ENCODE results near the gene HTR6.

HTR6 gene

DNA sequence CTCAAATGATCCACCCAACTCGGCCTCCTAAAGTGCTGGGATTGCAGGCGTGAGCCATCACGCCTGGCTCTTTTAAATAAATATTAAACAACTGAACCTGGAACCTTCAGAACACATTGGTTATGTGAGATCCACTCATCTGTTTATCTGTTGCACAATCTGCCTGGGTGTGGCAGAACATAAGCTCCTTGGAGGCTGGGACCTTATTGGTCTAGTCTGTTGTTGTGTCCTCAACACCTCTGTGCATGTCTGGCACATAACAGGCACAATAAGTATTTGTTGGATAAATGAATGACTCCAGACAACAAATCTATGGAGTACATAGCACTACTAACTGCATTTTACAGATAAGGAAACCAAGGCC lies 24.7 kb upstream of the HTR6 start:
- no peak for DNase-seq

GRCh38 chr1:19640363-19641316 lies 24.0 kb upstream of the HTR6 start:
- no peak for DNase-seq

GRCh38 chr1:19643121-19643520 lies 21.6 kb upstream of the HTR6 start:
- no peak for DNase-seq

DNA sequence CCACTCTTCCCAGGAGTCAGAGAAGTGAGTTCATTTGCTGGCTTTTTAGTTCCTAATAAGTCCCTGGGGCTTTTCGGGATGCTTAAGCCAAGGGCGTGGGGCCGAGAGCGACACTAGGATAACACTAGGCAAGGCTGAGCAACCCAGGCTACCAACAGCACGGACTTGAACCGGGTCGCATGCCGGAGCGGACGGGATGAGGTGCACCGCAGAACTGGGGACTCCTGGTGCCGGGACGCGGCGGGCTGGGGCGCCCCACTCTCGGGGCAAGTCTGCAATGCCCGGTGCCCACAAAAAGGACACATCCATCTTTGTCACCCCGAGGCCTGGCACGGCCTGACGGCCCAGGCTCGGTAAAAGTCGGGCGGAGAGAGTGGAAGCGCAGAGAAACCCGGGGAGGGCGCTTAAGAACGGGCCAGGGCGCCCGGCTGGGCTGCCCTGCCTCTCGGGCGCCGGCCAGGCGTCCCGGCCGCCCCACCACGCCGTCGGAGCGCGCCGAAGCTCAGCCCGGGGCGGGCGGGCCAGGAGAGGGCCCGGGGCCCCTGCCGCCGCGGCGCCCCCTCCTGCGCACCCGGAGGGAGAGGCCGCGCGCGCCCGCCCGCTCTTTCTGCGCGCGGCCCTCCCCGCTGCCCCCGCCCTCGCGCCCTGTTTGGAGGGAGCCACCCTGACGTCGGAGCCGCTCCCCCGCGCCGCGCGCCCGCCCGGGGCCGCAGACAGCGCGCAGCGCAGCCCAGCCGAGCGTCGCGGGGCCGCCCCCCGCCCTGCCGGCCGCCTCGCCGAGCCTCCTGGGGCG lies 20.9 kb upstream of the HTR6 start, which contains the start of gene NBL1:
Gene NBL1, plus strand, starts transcription at position 710 of the 793 bp plus-strand sequence. CDS start 10,720 bp downstream, outside the sequence.
- DNase-seq, result no peak

GRCh38 chr1:19644395-19644680 lies 20.3 kb upstream of the HTR6 start:
- no peak for DNase-seq

DNA sequence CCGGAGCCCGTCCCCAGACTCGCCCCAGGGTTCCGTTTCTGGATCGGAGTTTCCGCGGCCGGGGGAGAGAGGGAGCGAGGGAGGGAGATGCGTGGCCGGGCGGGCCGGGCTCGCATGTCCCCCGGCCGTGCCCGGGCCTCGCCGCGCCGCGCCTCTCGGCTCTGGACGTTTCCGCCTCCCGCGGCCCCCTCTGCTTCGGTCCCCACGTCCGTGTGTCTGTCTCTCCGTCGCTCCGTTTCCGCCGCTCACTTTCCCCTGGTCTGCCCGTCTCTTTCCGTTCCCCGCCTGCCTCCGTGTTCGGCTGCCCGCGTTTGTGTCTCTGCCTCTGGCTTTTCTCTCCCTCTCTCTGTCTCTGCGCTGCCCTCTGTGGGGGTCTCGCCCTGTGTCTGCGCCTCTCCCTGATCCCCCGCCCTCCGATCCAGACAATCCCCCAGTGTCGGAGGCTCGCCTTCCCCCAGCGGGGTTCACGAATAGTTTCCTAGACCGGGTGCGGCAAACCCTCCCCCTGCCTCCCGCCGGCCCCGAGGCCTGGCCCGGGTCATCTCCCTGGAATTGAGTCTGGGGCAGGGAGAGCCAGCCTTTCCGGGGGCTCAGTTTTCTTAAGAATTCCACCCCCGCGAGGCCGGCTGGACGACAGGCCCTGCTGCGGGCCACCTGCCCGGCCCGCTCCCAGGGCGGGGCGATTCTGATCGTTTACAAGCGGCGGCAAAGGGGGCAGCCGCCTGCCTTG lies 19.8 kb upstream of the HTR6 start:
- DNase-seq, result no peak

DNA sequence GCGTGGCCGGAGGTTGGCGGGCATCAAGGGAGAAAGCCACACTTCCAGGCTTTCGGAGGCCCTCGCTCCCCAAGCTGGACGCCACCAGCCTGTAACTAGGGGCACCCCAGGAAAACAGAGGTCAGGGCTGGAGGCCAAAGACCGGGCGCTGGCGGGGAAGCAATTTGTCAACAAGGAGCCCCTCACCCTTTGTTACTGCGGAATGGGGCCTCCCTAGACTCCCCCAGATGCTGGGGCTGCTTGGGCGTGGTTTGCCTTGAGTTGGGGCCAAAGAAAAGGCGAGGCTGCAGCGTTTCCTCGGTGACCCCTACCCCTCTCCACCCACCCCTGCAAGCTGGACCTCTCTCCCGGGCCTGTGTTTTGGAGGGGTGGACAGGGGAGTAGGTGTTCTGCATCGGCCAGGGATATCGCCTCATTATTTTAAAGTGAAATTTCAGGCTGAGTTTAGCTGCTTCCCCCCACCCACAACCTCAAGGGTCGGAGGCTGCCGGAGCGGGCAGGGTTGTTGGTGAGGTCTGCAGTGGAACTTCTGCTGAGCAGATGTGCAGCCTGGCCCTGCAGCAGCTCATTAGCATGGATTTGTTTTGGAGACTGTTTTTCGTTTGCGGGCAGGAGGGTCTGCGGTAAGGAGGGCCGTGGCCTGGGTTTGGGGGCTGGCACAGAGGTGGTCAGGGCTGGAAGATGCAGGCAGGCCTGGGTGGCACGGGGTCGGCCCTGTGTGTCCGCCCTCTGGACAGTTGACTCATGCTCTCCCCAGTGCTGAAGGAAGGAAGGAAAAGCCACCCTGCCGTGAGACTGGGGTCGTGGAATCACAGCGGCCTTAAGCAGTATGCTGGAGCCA lies 19.0 kb upstream of the HTR6 start:
- DNase-seq, result no peak

GRCh38 chr1:19646377-19647319 lies 18.0 kb upstream of the HTR6 start:
- no peak for DNase-seq

DNA sequence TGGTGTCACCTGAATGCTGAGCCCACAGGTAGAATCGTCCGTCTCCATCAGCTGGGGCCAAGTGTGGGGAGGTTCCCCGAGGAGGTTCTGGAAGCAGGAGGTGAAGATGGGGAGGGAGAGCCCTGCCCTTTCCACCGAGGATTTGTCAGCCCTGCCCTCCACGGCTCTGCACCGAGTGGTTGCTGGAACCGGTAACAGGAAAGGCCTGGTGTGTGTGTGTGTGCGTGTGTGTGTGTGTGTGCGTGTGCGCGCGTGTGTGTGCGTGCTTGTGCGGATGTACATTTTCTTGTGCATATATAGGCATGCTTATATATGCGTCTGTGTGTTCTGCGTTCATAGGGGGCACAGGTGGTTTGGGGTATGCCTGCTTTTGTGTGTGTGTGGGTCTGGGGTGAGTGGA lies 17.0 kb upstream of the HTR6 start:
- no peak for DNase-seq

- no peak for DNase-seq
Measured at GRCh38 chr1:19648239-19648638, 16.4 kb upstream of the HTR6 start.

GRCh38 chr1:19648689-19649088 lies 16.0 kb upstream of the HTR6 start:
- DNase-seq, result no peak

- DNase-seq, result no peak
Measured at GRCh38 chr1:19650416-19651140, 14.1 kb upstream of the HTR6 start.

DNA sequence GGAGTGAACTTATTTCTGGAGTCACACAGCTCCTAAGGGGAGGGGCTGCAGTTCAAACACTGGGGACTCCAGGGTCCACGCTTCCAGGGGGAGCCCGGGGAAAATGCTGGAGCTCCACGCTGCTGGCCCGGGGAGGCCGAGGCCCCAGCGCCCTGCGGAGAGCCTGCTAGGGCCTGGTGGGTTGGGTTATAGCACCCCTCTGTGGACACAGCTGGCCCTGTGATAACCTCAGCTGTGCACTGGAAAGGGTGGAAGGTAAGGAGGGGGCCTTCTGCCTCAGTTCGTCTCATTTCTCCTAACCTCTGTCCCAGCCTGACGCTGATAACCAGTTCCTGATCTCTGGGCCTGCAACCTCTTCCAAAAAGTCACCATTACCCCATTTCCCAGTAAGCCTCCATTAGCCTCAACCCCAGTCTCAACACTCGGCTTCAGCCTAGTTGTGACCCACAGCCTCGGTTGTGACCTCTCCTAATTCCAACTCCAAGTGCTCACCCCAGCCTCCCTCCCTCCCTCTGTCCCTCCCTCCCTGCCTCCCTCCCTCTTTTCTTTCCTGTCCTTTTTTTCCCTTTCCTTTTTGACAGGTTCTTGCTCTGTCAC lies 13.4 kb upstream of the HTR6 start:
- no peak for DNase-seq

DNA sequence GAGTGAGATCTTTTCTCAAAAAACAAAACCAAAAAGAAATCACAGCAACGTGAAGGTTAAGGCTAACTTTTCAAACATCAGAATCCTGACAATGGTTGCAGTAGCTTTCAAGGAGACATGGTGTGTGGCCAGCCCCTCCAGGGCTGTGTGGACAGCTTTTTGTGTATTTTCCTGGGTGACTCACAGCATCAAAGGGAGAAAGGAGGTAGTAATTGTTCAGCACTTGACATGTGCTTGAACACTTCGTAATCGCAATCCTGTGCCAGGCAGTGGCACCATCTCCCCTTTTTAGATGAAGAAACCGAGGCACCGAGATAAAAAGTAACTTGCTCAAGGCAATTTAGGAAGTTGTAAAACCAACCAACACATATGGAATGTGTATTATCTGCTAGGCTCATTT lies 10.3 kb upstream of the HTR6 start:
- DNase-seq, result no peak

GRCh38 chr1:19654886-19655717 lies 9.6 kb upstream of the HTR6 start:
- DNase-seq, result no peak

DNA sequence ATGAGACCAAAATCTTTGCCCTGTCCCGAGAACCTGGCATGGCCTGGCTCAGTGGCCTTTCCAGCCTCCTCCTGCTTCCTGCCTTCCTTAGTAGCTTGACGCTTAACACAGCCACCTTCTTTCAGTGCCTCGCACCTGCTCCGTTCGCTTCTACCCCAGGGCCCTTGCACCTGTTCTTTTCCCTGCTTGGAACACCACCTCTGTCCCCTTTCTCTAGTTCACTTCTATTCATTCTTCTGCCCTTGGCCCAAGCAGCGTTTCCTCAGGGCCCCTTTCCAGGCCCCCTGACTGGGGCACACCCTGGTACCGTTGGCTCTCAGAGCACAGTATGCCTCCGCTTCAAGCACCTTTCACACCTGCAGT lies 9.0 kb upstream of the HTR6 start:
- DNase-seq, result no peak

DNA sequence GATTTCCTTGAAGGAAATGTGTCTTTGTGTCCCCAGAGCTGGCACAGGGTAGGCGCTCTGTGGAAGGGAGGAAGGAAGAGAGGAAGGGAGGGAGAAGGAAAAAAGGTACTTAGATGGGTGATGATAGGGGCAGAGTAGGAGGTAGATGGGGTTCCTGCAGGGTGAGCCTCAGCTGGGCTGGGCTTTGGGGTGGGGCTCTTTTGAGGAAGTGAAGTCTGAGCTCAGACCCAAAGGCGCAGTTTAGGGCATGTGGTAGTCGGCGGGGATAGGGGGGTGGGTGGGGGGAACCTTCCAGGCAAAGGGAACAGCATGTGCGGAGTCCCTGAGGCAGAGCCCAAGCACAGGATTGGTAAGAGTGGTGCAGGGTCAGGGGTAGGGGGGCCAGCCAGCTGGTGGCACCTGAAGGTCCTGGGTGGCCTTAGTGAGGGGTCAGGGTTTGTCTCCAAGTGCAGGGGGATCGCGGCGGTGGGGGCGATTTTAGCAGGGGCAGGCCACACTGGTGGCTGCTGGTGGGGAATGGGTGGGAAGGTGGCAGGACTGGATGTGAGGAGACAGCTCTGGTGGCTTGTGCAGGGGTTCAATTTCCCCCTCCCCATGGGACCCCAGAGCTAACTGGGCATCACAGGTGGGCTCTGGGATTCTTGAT lies 8.4 kb upstream of the HTR6 start:
- DNase-seq, result no peak

- no peak for DNase-seq
Measured at GRCh38 chr1:19656780-19657466, 7.8 kb upstream of the HTR6 start.

All from NCI-H446 treated with DMSO at 0.1 percent for 48 hours (cell line).